ENCODE results near the gene HHLA2. TPM values are rescaled to one million over a fixed set of nuclear protein-coding genes. Genes with fewer than 3 reads are reported as not detected.
A peak's percentile ranks its signal among the peaks of the same experiment; 100 is the strongest.

Gene HHLA2
- total RNA-seq, 1 donor from 2014 or later = not detected

- intact Hi-C loops (cut with DNase I) = no loop called here
- no peak for ATAC-seq
- DNase-seq (ENCODE audit: missing footprints) = no peak
Measured at GRCh38 chr3:108381529-108382140, 85.3 kb downstream of the HHLA2 start.

- intact Hi-C loops (cut with DNase I) = no loop called here
- ATAC-seq = no peak
- no peak for DNase-seq (ENCODE audit: missing footprints)
Measured at GRCh38 chr3:108383306-108383705, 87.0 kb downstream of the HHLA2 start.

DNA sequence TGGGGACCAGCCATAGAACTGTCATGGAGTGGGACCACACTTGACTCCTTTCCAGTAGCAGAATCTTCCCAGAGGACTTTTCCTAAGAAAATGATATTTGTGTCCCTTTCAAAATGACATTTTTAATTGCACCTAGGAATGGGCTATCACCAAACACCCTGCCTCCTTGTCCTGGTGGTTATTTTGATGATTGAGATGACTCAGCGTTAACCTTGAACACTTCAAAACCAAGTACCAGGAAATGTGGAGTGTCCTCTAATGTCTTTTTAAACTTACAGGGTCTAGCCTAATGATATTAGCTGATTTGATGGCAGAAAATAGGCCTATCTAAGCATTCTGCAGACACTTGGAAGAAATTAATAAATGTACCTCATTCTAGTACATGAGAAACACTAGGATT, 90.7 kb downstream of the HHLA2 start:
- DNase-seq (ENCODE audit: missing footprints) (no peak), ATAC-seq (no peak)
- intact Hi-C loops (cut with DNase I) = no loop called here

- DNase-seq (ENCODE audit: missing footprints) (no peak), ATAC-seq (no peak)
- intact Hi-C loops (cut with DNase I) = no loop called here
Measured at GRCh38 chr3:108388136-108389132, 92.1 kb downstream of the HHLA2 start.

GRCh38 chr3:108389372-108389771, 93.0 kb downstream of the HHLA2 start:
- intact Hi-C loops (cut with DNase I) = no loop called here
- DNase-seq (ENCODE audit: missing footprints) (no peak), ATAC-seq (no peak)

GRCh38 chr3:108391917-108392593, 95.7 kb downstream of the HHLA2 start:
- no peak for DNase-seq (ENCODE audit: missing footprints)
- intact Hi-C loops (cut with DNase I) = no loop called here
- ATAC-seq = no peak

- ATAC-seq = no peak
Measured at GRCh38 chr3:108393128-108393900, 97.0 kb downstream of the HHLA2 start.

GRCh38 chr3:108394016-108394415, 97.7 kb downstream of the HHLA2 start:
- ATAC-seq (no peak), DNase-seq (ENCODE audit: missing footprints) (no peak)
- intact Hi-C loops (cut with DNase I) = no loop called here

More at GRCh38 chr3:108393128-108393900, 97.0 kb downstream of the HHLA2 start:
- DNase-seq (ENCODE audit: missing footprints) = no peak
- intact Hi-C loops (cut with DNase I) = no loop called here

- ATAC-seq (no peak), DNase-seq (ENCODE audit: missing footprints) (no peak)
- intact Hi-C loops (cut with DNase I) = no loop called here
Measured at GRCh38 chr3:108394563-108394962, 98.2 kb downstream of the HHLA2 start.

GRCh38 chr3:108396336-108396735, 100.0 kb downstream of the HHLA2 start:
- DNase-seq (ENCODE audit: missing footprints) = no peak
- no peak for ATAC-seq
- intact Hi-C loops (cut with DNase I) = no loop called here

- ATAC-seq = no peak
- intact Hi-C loops (cut with DNase I) = no loop called here
Measured at GRCh38 chr3:108398510-108398909, 102.2 kb downstream of the HHLA2 start.

DNA sequence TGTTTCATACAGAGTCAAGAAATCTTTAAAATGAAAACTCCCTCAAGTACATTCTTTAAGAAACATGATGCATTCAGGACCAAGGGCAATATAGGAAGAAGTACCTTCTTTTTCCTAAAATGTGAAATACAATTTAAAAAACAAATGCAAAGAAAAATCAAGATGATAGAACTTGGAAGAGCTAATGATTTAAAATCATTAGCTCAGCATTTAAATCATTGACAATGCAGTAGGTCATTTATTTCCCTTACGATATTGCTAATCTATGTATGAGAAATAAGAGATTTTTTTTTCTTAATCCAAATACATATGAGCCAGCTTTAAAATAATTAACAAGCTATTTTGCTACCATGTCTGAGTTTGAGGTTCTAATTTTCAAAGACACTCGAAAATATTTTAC, 105.5 kb downstream of the HHLA2 start:
- intact Hi-C loops (cut with DNase I) = no loop called here
- no peak for DNase-seq (ENCODE audit: missing footprints)
- no peak for ATAC-seq

More at GRCh38 chr3:108398510-108398909, 102.2 kb downstream of the HHLA2 start:
- DNase-seq (ENCODE audit: missing footprints) = no peak

GRCh38 chr3:108403198-108403597, 106.8 kb downstream of the HHLA2 start:
- ATAC-seq (no peak), DNase-seq (ENCODE audit: missing footprints) (no peak)
- intact Hi-C loops (cut with DNase I) = no loop called here

DNA sequence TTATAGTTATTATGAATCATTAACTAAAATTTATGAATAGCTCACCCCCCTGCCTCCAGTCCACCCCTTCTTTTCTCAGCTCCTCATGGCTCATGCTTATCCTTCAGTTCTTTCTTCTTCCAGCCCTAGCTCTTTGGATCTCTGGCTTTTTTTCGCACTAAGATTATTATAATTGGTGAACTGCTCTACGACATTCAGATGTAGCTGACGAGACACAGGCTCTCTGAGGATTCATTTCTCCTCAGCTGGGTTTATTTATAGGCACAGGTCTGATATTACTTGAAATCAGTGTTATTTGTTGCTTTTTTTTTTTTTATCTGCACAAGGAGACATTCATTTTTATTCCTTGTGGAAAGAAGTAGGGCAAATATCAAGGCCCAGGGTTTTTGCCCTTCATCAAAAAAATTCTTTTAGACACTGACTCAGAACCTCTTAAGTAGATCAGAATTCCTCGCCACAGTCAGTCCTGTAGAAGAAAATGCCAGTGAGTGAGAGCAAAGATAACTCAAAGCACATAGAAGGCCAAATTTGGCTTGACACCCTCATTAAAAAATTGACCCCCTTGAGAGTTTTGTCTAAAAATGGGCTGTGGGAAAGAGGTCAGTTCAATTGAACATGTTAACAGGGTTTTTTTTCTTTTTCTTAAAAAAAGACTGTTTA, 107.5 kb downstream of the HHLA2 start:
- intact Hi-C loops (cut with DNase I) = no loop called here
- ATAC-seq (no peak), DNase-seq (ENCODE audit: missing footprints) (no peak)

DNA sequence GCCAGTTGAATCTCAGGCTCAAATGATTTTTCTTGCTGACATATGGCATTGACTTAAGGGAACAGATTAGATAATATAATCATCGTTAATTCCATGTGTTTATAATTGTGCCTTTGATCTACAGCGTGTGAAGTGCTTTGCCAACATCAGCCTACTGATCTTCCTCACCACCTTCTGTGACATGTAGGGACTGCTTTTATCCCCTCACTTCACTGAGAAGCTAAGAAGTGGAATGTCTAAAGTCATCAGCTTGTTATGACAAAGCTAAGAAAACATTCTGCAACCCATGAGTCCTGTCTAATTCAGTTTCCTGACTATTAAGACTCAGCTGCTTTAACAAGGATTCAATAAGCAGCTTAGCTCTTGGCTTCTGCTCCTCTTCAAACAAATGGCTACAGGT, 108.0 kb downstream of the HHLA2 start:
- intact Hi-C loops (cut with DNase I) = no loop called here
- ATAC-seq (no peak), DNase-seq (ENCODE audit: missing footprints) (no peak)

DNA sequence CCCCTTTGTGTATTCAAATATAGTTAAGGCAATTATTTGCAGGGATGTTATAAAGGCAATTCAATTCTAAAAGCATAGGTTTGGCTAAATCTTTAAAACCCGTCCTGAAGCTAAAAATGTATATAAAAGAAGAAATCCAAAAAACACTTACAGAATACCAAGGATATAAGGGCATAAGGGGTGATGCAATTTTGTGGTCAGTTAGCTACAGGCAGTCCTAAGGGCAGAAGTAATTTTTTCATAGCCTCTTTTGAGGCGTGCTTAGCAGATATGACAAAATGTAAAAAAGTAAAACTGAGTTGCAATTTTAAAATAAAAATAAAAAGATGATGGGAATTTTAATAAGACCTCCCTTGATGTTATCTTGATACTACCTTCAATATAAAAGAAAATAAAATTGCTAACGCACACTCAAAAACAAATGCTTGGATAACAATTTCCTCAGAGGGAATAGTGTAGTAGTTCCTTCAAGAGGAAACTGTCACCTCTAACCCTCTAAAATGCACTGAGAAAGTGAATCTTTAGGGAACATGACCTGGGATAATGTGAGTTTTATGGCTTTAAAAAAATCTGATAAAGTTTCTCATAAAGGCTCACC, 109.8 kb downstream of the HHLA2 start:
- no peak for ATAC-seq
- DNase-seq (ENCODE audit: missing footprints) = no peak
- intact Hi-C loops (cut with DNase I) = loop anchor here (1.0 kb wide), 1 partner anchor 468 kb away; no protein-coding TSS in a partner anchor

GRCh38 chr3:108406661-108407206, 110.4 kb downstream of the HHLA2 start:
- intact Hi-C loops (cut with DNase I) = loop anchor here (1.0 kb wide), 1 partner anchor 468 kb away; no protein-coding TSS in a partner anchor
- ATAC-seq (peak; percentile 64), DNase-seq (ENCODE audit: missing footprints) (no peak)

GRCh38 chr3:108407886-108408285, 111.5 kb downstream of the HHLA2 start:
- intact Hi-C loops (cut with DNase I) = no loop called here
- ATAC-seq (no peak), DNase-seq (ENCODE audit: missing footprints) (no peak)
